HG02884 (cell line): ENCODE measurements around the gene EXOC1.
"Not testable (repeated sequence)": the region's sequence is repeated elsewhere in the genome, so short reads cannot be mapped to it uniquely, and the experiment has no call there.

Experiments used
- ATAC-seq: cut with Tn5 transposase; IDR thresholded peaks from one replicate; pipeline ENCODE4 v1.9.1; 2021; ENCODE audit warnings: mild to moderate bottlenecking, moderate library complexity; ENCODE audit not compliant: unreplicated experiment

Gene EXOC1

DNA sequence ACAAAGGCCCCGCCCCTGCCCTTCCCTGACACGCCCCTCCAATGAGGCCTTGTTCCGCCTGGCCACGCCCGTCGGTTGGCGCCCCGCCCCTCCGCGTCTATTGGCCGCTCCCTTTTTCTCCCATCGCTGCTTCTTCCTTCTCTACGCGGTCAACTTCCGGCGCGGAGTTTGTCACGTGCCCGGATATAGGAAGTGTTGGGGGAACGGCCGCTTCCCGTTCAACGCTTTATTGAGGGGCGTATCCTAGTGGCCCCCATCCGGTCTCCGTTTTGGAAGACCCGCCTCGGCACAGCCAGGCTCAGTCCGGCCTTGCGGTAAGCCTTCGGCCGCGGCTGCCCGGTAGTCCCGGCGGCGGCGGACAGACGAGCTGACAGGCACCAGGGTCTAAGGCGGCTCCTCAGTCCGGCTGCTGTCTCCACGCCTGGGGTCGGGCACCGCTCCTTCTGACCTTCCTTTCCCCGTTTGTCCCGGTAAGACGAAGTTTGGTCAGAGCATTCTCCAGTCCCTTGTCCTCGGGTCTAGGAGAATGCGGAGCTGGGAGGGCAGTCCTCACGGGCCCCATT lies at the start of gene EXOC1:
TSS of gene EXOC1 (plus strand) at position 165 of the 563 bp plus-strand sequence. CDS start 4,676 bp downstream, outside the sequence.
- ATAC-seq: peak; percentile 98

GRCh38 chr4:55807556-55807955 lies 45.9 kb upstream of the EXOC1 start:
- ATAC-seq: no peak

DNA sequence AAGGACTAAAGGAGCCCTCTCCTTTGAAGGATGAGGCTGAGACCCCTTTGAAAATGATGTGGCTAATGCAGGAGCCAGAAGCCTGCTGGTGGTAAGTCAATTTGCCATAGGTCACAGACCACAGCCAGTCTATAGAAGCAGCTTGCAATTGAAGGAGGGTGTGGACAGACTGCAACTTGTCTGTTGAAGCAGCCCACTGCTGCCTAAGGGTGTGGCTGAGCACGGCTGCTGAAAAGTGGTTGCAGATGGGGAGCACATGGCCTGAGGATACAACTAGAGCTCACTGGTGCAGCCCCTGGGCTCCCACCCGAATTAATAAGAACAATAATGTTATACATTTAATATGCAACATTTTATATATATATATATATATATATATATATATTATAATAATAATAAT lies 45.3 kb upstream of the EXOC1 start:
- no peak for ATAC-seq

- no peak for ATAC-seq
Measured at GRCh38 chr4:55808632-55809031, 44.8 kb upstream of the EXOC1 start.

DNA sequence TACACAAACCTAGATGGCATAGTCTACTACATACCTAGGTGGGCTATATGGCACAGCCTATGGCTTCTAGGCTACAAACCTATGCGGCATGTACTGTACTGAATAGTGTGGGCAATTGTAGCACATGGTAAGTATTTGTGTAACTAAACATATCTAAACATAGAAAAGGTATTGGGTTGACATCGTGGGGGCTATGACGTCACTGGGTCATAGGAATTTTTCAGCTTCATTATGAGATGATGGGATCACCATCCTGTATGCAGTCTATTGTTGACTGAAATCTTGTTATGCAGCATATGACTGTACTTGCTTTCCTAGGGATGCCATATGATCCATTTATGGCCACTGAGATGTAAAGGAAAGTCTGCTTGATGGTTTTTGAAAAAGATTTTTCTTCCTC lies 35.8 kb upstream of the EXOC1 start:
- no peak for ATAC-seq

DNA sequence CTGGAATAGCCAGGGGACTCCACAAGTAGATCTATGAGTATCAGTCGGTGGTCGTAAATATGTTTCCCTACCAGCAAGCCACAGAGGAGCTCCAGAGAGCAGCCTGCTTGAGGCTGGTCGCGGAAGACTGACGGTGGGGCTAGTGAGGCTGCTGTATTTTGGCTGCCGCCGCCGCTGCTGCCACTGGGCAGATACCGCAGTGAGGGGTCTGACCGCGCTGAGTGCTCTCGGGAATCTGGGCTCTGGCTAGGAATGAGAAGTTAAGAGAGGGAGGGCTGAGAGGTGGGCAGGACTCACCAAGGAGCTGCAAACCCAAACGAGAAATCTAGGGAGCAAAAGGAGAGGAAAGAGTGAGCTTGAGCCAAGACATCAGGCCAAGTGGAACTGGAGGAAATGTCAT lies 33.8 kb upstream of the EXOC1 start, which contains the start of gene EXOC1L:
TSS of gene EXOC1L (plus strand) at position 157 of the 400 bp plus-strand sequence. CDS start at position 394, 237 bp downstream.
- ATAC-seq: no peak

GRCh38 chr4:55820279-55820678 lies 33.2 kb upstream of the EXOC1 start:
- no peak for ATAC-seq

DNA sequence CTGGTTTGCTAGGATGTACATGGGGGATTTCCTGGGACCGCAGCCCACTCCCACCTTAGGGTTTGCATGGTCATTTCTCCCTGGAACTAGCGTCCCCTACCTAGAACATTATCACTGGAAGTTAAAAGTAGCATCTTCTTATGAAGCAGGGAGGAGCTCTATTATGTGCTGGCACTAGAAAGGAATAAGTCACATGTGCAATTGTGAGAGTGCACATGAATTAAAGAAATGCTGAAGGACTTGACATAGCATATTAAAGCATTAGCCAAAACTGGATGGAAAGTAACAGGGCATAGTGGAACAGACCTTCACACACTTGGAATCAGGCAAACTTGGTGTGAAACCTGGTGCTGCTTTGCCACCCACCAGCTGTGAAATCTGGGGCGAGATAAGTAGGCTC lies 31.1 kb upstream of the EXOC1 start:
- ATAC-seq: no peak

DNA sequence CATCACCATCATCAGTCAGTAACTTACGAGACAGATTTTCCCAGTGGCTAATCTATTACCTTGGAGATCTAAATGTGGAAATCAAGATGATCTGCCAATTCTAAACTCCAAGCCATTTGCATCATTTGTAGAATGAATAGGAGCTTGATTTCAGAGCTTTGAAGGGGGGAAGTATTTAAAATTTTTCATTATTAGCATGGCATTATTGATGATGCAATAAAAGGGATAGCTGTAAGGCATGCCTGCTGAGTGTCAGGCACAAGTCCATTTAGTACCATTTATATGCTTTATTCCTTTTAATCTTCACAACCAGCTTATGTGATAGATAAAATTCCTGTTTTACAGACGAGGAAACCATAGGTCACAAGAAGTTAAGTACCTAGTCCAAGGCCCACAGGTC lies 28.6 kb upstream of the EXOC1 start:
- ATAC-seq: no peak

GRCh38 chr4:55826986-55827385 lies 26.5 kb upstream of the EXOC1 start:
- no peak for ATAC-seq

- ATAC-seq: no peak
Measured at GRCh38 chr4:55827582-55827981, 25.9 kb upstream of the EXOC1 start.

DNA sequence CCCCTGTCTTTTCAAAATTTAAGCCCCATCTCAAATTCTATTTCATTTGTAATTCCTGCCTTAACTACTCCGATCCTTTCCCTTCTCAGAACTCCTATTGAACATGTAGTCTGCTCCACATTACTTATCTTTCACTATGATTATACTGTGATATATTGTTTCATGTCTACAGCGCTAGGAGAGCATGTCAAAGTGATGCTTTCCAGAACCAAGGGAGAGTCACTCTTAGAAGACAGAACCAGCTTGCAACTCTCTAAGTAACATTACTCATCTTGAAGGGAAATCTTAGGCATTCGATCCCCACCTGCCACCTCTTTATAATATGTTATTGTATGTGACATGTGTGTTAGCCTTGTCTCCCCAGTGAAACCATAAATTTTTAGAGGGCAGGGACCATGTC lies 23.4 kb upstream of the EXOC1 start:
- no peak for ATAC-seq

DNA sequence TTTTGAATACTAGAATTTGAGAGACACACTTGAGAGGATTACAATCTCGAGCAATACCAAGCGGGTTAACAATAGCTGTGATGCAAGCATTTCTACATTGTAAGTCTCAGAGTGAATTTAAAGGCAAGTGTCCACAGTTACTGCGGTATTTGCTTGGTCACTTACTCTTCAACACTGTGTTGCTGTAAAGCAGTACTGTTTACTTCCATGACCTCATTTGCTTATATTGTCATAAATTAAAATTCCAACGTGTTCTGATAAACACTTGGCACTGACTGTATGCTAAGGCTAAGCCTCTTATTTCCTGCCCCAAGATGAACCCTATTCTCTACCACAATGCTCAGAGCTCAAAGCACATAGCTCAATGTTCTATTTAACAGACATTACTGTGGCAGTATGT lies 22.7 kb upstream of the EXOC1 start:
- ATAC-seq: no peak

- no peak for ATAC-seq
Measured at GRCh38 chr4:55834086-55834795, 19.2 kb upstream of the EXOC1 start.

DNA sequence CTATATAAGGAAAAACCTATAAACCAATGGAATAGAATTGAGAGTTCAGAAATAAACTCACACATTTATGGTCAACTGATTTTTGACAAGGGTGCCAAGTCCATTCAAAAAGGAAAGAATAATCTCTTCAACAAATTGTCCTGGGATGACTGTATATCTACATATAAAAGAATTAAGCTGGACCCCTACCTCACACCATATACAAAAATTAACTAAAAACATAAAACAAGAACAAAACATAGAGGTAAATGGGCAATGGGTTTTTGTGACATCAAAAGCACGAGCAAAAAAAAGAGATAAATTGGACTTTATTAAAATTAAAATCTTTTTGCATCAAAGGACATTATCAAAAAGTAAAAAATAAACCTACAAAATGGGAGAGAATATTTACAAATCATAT lies 15.5 kb upstream of the EXOC1 start:
- no peak for ATAC-seq

DNA sequence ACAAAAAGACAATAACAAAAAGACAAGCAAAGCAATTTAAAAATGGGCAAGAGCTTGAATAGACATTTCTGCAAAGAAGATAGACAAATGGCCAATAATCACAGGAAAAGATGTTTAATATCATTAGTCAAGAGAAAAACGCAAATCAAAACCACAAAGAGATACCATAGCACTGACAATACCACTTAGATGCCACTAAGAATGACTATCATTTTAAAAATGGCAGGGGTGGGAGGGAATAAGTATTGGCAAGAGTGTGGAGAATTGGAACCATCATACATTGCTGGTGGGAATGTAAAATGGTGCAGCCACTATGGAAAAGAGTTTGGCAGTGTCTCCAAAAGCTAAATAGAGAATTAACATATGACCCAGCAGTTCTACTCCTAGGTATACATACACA lies 15.1 kb upstream of the EXOC1 start:
- no peak for ATAC-seq

DNA sequence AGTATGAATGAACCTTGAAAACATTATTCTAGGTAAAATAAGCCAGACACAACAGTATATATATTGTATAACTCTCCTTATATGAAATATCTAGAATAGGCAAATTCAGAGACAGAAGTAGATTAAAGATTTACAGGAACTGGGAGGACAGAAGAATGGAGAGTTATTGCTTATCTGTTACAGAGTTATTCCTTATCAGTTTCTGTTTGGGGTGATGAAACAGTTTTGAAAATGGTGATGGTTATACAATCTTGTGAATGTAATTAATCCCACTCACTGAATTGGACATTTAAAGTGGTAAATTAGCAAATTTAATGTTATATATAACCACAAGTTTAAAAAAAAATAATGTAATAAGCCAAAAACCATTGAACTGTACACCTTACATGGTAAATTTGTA lies 14.5 kb upstream of the EXOC1 start:
- ATAC-seq: no peak

DNA sequence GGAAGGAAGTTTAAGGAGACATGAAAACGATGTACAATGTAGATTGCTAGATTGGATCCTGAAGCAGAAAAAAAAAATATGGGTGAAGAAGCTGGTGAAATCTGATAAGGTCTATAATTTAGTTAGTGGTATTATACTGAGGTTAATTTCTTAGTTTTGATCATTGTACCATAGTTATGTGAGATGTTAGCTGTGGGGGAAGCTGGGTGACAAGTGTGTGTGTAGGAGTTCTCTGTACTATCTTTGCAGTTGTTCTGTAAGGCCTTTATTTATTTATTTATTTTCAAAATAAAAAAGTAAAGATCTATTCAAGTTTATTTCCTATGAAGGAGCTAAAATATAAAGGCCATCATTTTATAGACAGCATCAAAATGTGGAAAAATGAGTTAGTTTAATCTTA lies 12.5 kb upstream of the EXOC1 start:
- no peak for ATAC-seq

GRCh38 chr4:55841373-55842239 lies 11.8 kb upstream of the EXOC1 start:
- ATAC-seq: not testable (repeated sequence)

DNA sequence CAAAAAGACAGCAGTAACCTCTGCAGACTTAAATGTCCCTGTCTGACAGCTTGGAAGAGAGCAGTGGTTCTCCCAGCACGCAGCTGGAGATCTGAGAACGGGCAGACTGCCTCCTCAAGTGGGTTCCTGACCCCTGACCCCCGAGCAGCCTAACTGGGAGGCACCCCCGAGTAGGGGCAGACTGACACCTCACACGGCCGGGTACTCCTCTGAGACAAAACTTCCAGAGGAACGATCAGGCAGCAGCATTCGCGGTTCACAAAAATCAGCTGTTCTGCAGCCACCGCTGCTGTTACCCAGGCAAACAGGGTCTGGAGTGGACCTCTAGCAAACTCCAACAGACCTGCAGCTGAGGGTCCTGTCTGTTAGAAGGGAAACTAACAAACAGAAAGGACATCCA lies 11.1 kb upstream of the EXOC1 start:
- ATAC-seq: not testable (repeated sequence)

GRCh38 chr4:55849724-55850123 lies 3.7 kb upstream of the EXOC1 start:
- no peak for ATAC-seq

DNA sequence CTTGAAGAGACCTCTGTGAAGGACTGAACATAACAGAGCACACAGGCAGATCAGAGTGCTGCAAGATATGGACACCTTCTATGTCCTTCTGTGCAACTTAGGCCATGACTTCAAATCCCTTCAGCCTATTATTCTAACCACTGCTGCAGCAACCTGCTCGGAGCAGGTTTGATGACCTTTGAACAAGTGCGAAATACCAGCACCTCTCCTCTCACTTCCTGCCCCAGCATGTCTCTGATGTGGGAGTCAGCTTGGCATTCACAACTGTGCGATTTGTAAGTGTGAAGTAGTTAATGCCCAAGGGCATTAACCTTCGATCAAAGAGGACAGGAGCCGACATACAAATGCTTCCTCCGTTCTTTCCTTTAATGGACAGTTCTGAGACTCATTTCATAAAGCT lies 1.6 kb upstream of the EXOC1 start:
- no peak for ATAC-seq
